ENCODE results near the gene CCL1. TPM values are rescaled to one million over a fixed set of nuclear protein-coding genes. Genes with fewer than 3 reads are reported as not detected.

The CCL1 gene
- total and polyA plus RNA-seq, 10 of the 15 experiments (the other 5 are each of a cell fraction or from before 2014, with no cell fraction given) = 0.14 to 1.8 (median 0.40) TPM; not detected in 3

DNA sequence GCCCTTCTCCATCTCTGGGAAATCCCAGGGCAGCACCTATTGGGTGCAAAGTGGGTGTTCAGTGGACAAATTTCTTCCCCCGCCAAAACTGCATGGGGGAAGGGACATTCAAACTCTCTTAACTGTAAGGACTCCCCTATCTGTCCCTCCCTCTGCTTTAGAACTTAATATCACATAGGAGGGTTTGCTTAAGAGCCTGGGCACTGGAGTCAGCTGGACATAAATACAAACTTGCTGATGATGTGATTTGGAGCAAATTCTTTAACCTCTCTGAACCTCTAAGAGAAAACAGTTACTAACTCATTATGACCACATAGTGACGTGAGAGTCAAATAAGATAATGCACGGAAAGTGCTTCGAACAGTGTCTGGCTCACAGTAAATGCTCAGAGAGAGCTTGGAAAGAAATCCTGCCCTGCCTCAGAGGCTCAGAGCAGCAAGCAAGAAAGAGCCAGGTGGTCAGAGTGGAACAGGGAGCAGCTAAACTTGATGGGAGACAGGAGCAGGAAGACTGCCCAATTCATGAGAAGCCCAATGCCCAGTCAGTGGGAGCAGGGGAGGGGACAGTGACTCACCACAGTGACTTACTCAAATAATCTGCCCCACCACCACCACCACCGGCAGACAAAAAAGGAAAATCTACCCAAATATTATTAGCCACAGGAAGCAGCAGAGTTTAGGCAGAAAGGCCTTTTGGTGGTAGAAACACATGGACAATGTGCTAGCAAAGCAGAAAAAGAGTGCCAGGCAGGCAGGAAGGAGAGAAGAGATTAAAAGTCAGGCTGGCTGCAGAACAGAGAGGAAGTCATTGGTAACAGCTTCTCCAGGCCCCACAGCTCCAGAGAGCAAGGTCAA, 23.9 kb upstream of the CCL1 start (continued):
- TF ChIP-seq POLR2AphosphoS2 (IDR thresholded peaks at IDR 0.05; ENCODE audit: low read depth, low read length) = no peak
- TF ChIP-seq, protein P1, sequence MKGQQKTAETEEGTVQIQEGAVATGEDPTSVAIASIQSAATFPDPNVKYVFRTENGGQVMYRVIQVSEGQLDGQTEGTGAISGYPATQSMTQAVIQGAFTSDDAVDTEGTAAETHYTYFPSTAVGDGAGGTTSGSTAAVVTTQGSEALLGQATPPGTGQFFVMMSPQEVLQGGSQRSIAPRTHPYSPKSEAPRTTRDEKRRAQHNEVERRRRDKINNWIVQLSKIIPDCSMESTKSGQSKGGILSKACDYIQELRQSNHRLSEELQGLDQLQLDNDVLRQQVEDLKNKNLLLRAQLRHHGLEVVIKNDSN (IDR thresholded peaks at IDR 0.05; ENCODE audit: borderline replicate concordance, extremely low read length, insufficient read depth, low read depth, low read length) = no peak
- TF ChIP-seq, protein P2, sequence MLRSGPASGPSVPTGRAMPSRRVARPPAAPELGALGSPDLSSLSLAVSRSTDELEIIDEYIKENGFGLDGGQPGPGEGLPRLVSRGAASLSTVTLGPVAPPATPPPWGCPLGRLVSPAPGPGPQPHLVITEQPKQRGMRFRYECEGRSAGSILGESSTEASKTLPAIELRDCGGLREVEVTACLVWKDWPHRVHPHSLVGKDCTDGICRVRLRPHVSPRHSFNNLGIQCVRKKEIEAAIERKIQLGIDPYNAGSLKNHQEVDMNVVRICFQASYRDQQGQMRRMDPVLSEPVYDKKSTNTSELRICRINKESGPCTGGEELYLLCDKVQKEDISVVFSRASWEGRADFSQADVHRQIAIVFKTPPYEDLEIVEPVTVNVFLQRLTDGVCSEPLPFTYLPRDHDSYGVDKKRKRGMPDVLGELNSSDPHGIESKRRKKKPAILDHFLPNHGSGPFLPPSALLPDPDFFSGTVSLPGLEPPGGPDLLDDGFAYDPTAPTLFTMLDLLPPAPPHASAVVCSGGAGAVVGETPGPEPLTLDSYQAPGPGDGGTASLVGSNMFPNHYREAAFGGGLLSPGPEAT (IDR thresholded peaks at IDR 0.05; ENCODE audit: low read depth) = no peak

DNA sequence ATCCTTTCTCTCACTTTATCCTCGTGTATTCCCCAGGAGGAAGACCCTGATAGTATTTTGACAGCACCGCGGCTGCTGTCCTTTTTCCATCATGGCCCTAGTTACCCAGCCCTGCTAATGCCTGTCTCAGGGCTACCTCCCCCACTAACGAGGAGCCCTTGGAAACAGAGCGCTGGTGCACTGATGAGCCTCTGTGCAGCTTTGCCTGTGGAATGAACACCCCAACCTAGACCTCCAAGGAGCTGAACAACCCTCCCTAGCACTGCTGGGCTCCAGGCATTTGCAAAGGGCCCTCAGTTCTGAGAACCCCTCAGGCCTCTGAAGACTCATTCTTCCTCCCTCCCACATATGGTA, 23.3 kb upstream of the CCL1 start:
- 52% methylated on average over 5 of the region's 5 CpGs for WGBS (ENCODE audit: insufficient coverage, insufficient replicate concordance, low lambda C conversion rate, missing lambda C conversion rate)
- BruUV-seq (replicated peaks) = no TSS peak
- in situ Hi-C loops (cut with MboI) (no loop called here), intact Hi-C loops (cut with micrococcal nuclease; ENCODE audit: unreplicated experiment) (no loop called here)
- SMC1A ChIA-PET (ENCODE audit: uncharacterized antibody, unreplicated experiment) = interaction anchor here (0.6 to 1.6 kb wide), 3 partner anchors 9 to 31 kb away, joined by 3 to 6 read pairs (median 6); no protein-coding TSS in a partner anchor
- Histone ChIP-seq H3K4me3 (no peak overlapping the region), H3K9me3 (replicated peaks; ENCODE audit: control insufficient read depth, insufficient read depth, low read length) (no peaks in the 10 kb centered on the region), H3K9ac (ENCODE audit: control insufficient read depth, insufficient read depth, low read length) (no peak overlapping the region), H3K27ac (ENCODE audit: control insufficient read depth, insufficient read depth) (no peak overlapping the region), H3K4me1 (ENCODE audit: control insufficient read depth, insufficient read depth, low read length) (peaks cover 16% of the 10 kb centered on the region), H3K27me3 (replicated peaks in 1 of 2; ENCODE audit: control insufficient read depth in 2 of 2, insufficient read depth in 2 of 2, low read length in 1 of 2) (no peaks in the 10 kb centered on the region), H3K4me2 (ENCODE audit: control insufficient read depth, insufficient read depth) (no peak overlapping the region), H3K36me3 (ENCODE audit: control insufficient read depth in 2 of 2, insufficient read depth in 2 of 2, low read length in 1 of 2) (no peaks in the 10 kb centered on the region), H3K79me2 (ENCODE audit: control insufficient read depth, insufficient read depth, low read length) (no peaks in the 10 kb centered on the region), H4K20me1 (ENCODE audit: control insufficient read depth, insufficient read depth) (no peaks in the 10 kb centered on the region; the same call in 1 of the 2 replicates), H2AFZ (ENCODE audit: control insufficient read depth, low read depth, low read length) (no peak overlapping the region)
- POLR2A ChIA-PET = no interaction called here
- no peak for FAIRE-seq
- ATAC-seq = no peak
- RAD21 ChIA-PET (ENCODE audit: unreplicated experiment) = interaction anchor here (1.9 kb wide), 1 partner anchor 24 kb away, joined by 6 read pairs; no protein-coding TSS in a partner anchor
- DNase-seq (ENCODE audit: low read depth, low spot score) = no peak
- CTCF ChIA-PET = interaction anchor here (2.3 kb wide), 1 partner anchor 25 kb away, joined by 10 read pairs; no protein-coding TSS in a partner anchor
- TF ChIP-seq SUZ12 (IDR thresholded peaks at IDR 0.05; ENCODE audit: unreplicated experiment) (no peak), BRCA1 (IDR thresholded peaks at IDR 0.05; ENCODE audit: low read depth, low read length) (no peak), ZBED1 (IDR thresholded peaks at IDR 0.05; ENCODE audit: borderline replicate concordance) (no peak), SMC3 (IDR thresholded peaks at IDR 0.05; ENCODE audit: borderline replicate concordance, low read length) (no peak), IKZF2 (IDR thresholded peaks at IDR 0.05) (no peak), TBL1XR1 (IDR thresholded peaks at IDR 0.05; ENCODE audit: low read depth, low read length) (no peak), ZNF384 (IDR thresholded peaks at IDR 0.05; ENCODE audit: borderline replicate concordance, low read depth, low read length) (no peak), CBX5 (IDR thresholded peaks at IDR 0.05; ENCODE audit: low read depth) (no peak), RELA (IDR thresholded peaks at IDR 0.05; ENCODE audit: borderline replicate concordance, partially characterized antibody) (no peak), EGR1 (IDR thresholded peaks at IDR 0.05; ENCODE audit: borderline replicate concordance in 1 of 2, low read depth in 2 of 2, low read length in 2 of 2) (no peak), BCL11A (IDR thresholded peaks at IDR 0.05; ENCODE audit: low read depth, low read length) (no peak)
- TF ChIP-seq, protein P3, sequence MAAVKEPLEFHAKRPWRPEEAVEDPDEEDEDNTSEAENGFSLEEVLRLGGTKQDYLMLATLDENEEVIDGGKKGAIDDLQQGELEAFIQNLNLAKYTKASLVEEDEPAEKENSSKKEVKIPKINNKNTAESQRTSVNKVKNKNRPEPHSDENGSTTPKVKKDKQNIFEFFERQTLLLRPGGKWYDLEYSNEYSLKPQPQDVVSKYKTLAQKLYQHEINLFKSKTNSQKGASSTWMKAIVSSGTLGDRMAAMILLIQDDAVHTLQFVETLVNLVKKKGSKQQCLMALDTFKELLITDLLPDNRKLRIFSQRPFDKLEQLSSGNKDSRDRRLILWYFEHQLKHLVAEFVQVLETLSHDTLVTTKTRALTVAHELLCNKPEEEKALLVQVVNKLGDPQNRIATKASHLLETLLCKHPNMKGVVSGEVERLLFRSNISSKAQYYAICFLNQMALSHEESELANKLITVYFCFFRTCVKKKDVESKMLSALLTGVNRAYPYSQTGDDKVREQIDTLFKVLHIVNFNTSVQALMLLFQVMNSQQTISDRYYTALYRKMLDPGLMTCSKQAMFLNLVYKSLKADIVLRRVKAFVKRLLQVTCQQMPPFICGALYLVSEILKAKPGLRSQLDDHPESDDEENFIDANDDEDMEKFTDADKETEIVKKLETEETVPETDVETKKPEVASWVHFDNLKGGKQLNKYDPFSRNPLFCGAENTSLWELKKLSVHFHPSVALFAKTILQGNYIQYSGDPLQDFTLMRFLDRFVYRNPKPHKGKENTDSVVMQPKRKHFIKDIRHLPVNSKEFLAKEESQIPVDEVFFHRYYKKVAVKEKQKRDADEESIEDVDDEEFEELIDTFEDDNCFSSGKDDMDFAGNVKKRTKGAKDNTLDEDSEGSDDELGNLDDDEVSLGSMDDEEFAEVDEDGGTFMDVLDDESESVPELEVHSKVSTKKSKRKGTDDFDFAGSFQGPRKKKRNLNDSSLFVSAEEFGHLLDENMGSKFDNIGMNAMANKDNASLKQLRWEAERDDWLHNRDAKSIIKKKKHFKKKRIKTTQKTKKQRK (IDR thresholded peaks at IDR 0.05; ENCODE audit: low read depth, low read length) = no peak

Measured in GM12878 (cell line).